ENCODE measurements around the gene RCOR1. TPM values are rescaled to one million over a fixed set of nuclear protein-coding genes. Genes with fewer than 3 reads are reported as not detected.

RCOR1 gene
- total RNA-seq, 1 experiment from 2014 or later = 34.1 TPM

DNA sequence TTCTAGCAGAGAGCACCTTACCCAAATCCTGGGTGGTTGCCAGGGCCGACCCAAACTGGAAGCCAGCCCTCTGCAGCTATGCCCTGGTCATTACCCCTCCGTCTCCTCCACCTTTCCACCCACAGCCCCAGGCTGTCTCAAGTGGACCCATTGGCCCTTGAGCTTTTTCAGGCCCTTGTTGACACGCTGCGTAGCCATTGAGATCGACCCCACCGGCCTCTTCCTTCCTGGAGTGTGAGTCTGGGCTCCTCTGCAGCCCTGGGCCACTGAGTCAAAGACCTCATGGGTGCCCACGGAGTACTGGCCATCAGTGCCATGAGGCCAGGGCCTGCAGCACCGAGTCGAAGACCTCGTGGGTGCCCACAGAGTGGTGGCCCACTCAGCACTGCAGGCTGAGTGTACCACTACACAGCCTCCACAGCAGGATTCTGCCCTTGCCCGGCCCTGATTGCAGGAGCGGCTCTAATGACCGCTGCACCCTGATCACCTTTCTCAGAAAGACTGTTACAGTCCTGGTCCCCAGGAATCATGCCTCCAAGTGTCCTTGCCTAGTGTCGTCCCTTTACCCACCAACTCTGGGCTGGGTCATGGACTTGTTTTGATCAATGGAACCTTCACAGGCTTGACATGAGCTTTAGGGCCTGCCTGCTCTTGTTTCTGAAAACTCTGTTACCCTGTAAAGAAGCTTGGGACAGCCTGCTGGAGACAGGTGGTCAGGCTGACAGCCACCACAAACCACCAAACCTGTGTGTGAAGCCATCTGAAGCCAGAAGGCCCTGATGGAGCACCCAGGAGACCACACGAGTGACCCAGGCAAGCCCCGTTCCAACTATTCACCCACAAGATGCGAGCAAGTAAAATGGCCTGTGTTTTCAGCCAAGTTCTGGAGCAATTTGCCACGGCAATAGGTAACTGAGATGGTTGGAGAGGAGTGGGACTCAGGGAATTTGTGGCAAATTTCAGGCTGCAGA, 145.2 kb downstream of the RCOR1 start:
- no peaks in the 10 kb centered on the region for H3K4me1 ChIP-seq (ENCODE audit: insufficient read depth, low read length)
- TF ChIP-seq, protein P1, sequence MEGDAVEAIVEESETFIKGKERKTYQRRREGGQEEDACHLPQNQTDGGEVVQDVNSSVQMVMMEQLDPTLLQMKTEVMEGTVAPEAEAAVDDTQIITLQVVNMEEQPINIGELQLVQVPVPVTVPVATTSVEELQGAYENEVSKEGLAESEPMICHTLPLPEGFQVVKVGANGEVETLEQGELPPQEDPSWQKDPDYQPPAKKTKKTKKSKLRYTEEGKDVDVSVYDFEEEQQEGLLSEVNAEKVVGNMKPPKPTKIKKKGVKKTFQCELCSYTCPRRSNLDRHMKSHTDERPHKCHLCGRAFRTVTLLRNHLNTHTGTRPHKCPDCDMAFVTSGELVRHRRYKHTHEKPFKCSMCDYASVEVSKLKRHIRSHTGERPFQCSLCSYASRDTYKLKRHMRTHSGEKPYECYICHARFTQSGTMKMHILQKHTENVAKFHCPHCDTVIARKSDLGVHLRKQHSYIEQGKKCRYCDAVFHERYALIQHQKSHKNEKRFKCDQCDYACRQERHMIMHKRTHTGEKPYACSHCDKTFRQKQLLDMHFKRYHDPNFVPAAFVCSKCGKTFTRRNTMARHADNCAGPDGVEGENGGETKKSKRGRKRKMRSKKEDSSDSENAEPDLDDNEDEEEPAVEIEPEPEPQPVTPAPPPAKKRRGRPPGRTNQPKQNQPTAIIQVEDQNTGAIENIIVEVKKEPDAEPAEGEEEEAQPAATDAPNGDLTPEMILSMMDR (conservative IDR thresholded peaks at IDR 0.05) = no peak
- no CpG with 5 or more reads among the region's 18 CpGs for WGBS (ENCODE audit: extremely low coverage, insufficient read length, low lambda C conversion rate)
- H3K4me2 ChIP-seq (ENCODE audit: insufficient read depth, insufficient read length, low read length) = no peak overlapping the region
- no peak overlapping the region for H4K8ac ChIP-seq (replicated peaks; ENCODE audit: insufficient read length, low read depth, low read length)
- H4K5ac ChIP-seq (ENCODE audit: insufficient read length, low read depth, low read length) = no peak overlapping the region
- no peak overlapping the region for H4K91ac ChIP-seq (ENCODE audit: insufficient read length, low read depth, low read length)
- H3K9me3 ChIP-seq (ENCODE audit: control insufficient read depth, low read depth, low read length) = no peaks in the 10 kb centered on the region
- Mint-ChIP-seq H3K36me3 (ENCODE audit: insufficient read depth in 1 of 3, low read depth in 3 of 3) (peaks cover 10 to 28% (median 19%) of the 10 kb centered on the region in 3 experiments), H3K4me1 (no peaks in the 10 kb centered on the region), H3K4me3 (no peak overlapping the region), H3K9me3 (peaks cover 11 to 19% of the 10 kb centered on the region in 2 experiments), H3K27ac (peak overlapping the region in 2 of 3 experiments; percentile 38 to 89; a peak in 3 of 7 replicates), H3K27me3 (ENCODE audit: low read depth) (no peaks in the 10 kb centered on the region; the same call in 1 of the 2 replicates)
- H3K23me2 ChIP-seq (ENCODE audit: insufficient read length, low read depth, low read length, poor library complexity, severe bottlenecking) = no peaks in the 10 kb centered on the region
- H2BK5ac ChIP-seq (ENCODE audit: insufficient read length, low read length) = no peak overlapping the region
- no peak overlapping the region for H3K23ac ChIP-seq (ENCODE audit: insufficient read length, low read depth, low read length)
- H4K20me1 ChIP-seq (ENCODE audit: control insufficient read depth, insufficient read depth, insufficient read length) = no peaks in the 10 kb centered on the region
- H3T11ph ChIP-seq (ENCODE audit: low read length) = no peak overlapping the region
- no peaks in the 10 kb centered on the region for H3K27me3 ChIP-seq (ENCODE audit: insufficient read depth, low read length)
- H3K18ac ChIP-seq (ENCODE audit: insufficient read length, low read depth, low read length) = no peak overlapping the region
- H3K27ac ChIP-seq (ENCODE audit: insufficient read length, low read depth, low read length) = no peak overlapping the region
- H3K56ac ChIP-seq (ENCODE audit: insufficient read length, low read depth, low read length) = no peak overlapping the region
- no peaks in the 10 kb centered on the region for H3K79me1 ChIP-seq (ENCODE audit: insufficient read depth, low read depth, low read length, poor library complexity, severe bottlenecking)
- H2BK15ac ChIP-seq (ENCODE audit: low read depth, low read length) = no peak overlapping the region
- H3K9ac ChIP-seq (ENCODE audit: extremely low read depth, insufficient read length, low read length) = no peak overlapping the region
- no peak overlapping the region for H2BK12ac ChIP-seq (ENCODE audit: insufficient read length, low read depth, low read length)
- no peak overlapping the region for H3K14ac ChIP-seq (ENCODE audit: insufficient read depth, low read length)
- no peak overlapping the region for H2AFZ ChIP-seq (ENCODE audit: low read length)
- no peak overlapping the region for H2BK20ac ChIP-seq (ENCODE audit: low read depth, low read length, poor library complexity, severe bottlenecking)
- no peak overlapping the region for H3K4ac ChIP-seq (ENCODE audit: low read depth, low read length)
- no peak overlapping the region for H2BK120ac ChIP-seq (ENCODE audit: low read depth, low read length, poor library complexity, severe bottlenecking)
- no peak for DNase-seq
- no peaks in the 10 kb centered on the region for H3K79me2 ChIP-seq (ENCODE audit: insufficient read depth, low read length)
- no peak overlapping the region for H2AK5ac ChIP-seq (ENCODE audit: insufficient read length, low read length)
